ENCODE measurements around the gene BEND5. TPM values are rescaled to one million over a fixed set of nuclear protein-coding genes. Genes with fewer than 3 reads are reported as not detected.

BEND5 gene, protein sequence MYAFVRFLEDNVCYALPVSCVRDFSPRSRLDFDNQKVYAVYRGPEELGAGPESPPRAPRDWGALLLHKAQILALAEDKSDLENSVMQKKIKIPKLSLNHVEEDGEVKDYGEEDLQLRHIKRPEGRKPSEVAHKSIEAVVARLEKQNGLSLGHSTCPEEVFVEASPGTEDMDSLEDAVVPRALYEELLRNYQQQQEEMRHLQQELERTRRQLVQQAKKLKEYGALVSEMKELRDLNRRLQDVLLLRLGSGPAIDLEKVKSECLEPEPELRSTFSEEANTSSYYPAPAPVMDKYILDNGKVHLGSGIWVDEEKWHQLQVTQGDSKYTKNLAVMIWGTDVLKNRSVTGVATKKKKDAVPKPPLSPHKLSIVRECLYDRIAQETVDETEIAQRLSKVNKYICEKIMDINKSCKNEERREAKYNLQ
- total RNA-seq (0.77 TPM in 1 of 2 replicates, not detected in the other), polyA plus RNA-seq (0.16 and 0.39 TPM in 2 replicates), polyA minus RNA-seq (ENCODE audit: low replicate concordance) (1.1 TPM in 1 of 2 replicates, not detected in the other)
- polyA plus RNA-seq (2012) = 0.34 TPM in 1 of 2 replicates, not detected in the other

DNA sequence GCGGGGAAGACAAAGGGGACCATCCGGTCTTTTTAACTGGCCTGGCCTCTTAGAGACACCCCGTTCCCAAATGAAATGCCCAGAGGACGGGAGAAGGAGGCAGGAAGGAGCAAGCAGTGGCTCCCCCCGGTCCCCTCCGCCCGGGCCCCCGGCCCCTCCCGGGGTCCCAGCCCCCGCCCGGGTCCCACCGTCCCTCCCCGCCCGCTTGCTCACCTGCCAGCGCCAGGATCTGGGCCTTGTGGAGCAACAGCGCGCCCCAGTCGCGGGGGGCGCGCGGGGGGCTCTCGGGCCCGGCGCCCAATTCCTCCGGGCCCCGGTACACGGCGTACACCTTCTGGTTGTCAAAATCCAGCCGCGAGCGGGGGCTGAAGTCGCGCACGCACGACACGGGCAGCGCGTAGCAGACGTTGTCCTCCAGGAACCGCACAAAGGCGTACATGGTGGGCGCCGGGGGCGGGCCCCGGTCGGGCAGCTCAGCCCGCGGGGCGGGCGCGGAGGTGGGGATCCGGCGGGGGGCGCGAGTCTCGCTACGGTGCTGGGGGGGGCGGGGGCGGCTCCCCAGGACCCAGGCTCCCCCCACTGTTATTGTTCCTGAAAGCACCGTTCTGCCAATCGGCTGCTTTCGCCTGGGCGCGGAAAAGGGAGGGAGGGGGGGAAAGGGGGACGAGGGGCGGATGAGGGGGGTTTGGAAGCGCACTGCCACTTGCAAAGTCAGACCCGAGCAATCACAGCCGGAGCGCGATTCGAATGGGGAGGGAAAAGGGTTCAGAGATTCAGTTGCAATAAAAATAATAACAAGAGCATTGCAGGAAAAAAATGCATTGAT lies at the start of gene BEND5:
Gene BEND5, minus strand, starts transcription at position 499 of the 826 bp plus-strand sequence. Its CDS starts 60 bp downstream, at position 439.
- Histone ChIP-seq H3K36me3 (ENCODE audit: control insufficient read depth, insufficient read depth, low read length) (no peaks in the 10 kb centered on the region), H3K9me3 (ENCODE audit: control insufficient read depth, insufficient read depth, low read depth, low read length) (no peaks in the 10 kb centered on the region), H3K9ac (ENCODE audit: insufficient read depth, low read length) (no peak within 1 kb of the TSS), H3K4me3 (replicated peaks in 1 of 4; ENCODE audit: control extremely low read depth in 1 of 4, insufficient read depth in 1 of 4, low read depth in 3 of 4, low read length in 4 of 4) (peak within 1 kb of the TSS in 2 of 4 experiments; percentile 48 to 89), H3K27me3 (ENCODE audit: control insufficient read depth, insufficient read depth, low read length) (peaks cover 12% of the 10 kb centered on the region), H3K27ac (ENCODE audit: insufficient read depth, low read length) (no peak within 1 kb of the TSS), H2AFZ (ENCODE audit: low read length) (no peak within 1 kb of the TSS), H3K4me2 (ENCODE audit: extremely low read depth, insufficient read depth, low read length) (no peak within 1 kb of the TSS), H3K4me1 (ENCODE audit: control insufficient read depth, extremely low read depth, insufficient read depth, low read length) (no peaks in the 10 kb centered on the region), H3K79me2 (ENCODE audit: control insufficient read depth, insufficient read depth, low read length) (no peaks in the 10 kb centered on the region), H4K20me1 (ENCODE audit: control insufficient read depth, extremely low read depth, insufficient read depth, low read length) (no peaks in the 10 kb centered on the region)
- DNase-seq (ENCODE audit: low read depth in 2 of 2) = peak; percentile 65 to 66
- TF ChIP-seq, protein P1, sequence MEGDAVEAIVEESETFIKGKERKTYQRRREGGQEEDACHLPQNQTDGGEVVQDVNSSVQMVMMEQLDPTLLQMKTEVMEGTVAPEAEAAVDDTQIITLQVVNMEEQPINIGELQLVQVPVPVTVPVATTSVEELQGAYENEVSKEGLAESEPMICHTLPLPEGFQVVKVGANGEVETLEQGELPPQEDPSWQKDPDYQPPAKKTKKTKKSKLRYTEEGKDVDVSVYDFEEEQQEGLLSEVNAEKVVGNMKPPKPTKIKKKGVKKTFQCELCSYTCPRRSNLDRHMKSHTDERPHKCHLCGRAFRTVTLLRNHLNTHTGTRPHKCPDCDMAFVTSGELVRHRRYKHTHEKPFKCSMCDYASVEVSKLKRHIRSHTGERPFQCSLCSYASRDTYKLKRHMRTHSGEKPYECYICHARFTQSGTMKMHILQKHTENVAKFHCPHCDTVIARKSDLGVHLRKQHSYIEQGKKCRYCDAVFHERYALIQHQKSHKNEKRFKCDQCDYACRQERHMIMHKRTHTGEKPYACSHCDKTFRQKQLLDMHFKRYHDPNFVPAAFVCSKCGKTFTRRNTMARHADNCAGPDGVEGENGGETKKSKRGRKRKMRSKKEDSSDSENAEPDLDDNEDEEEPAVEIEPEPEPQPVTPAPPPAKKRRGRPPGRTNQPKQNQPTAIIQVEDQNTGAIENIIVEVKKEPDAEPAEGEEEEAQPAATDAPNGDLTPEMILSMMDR (conservative IDR thresholded peaks at IDR 0.05 in 1 of 2, IDR thresholded peaks at IDR 0.05 in 1 of 2; ENCODE audit: low read depth in 1 of 2, low read length in 2 of 2) = no peak
- TF ChIP-seq EZH2 (IDR thresholded peaks at IDR 0.05; ENCODE audit: low read length, missing control alignments) = no peak

DNA sequence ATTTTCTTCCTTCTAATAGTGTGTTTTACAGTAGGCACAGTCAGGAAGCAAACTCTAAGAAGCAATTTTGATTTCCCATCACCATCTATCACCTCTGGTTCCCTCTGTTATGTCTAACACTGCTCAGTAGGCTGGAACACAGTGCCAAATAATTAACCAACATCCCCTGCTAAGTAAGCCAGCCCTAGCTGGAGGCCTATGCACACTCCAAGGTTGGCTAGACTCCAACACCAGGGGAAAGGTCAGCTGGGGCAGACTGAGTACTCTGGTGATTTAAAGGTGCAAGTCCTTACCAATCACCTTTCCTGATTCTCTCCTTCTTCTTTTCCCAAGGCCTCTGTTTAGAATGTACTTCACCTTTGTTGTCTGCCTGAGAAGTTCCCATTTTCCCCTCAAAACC lies 46.5 kb upstream of the BEND5 start:
- no peaks in the 10 kb centered on the region for H3K9me3 ChIP-seq (ENCODE audit: control insufficient read depth, insufficient read depth, low read depth, low read length)
- no peaks in the 10 kb centered on the region for H3K27me3 ChIP-seq (ENCODE audit: control insufficient read depth, insufficient read depth, low read length)
- H4K20me1 ChIP-seq (ENCODE audit: control insufficient read depth, extremely low read depth, insufficient read depth, low read length) = no peaks in the 10 kb centered on the region
- DNase-seq (ENCODE audit: low read depth in 2 of 2) = no peak
- H3K36me3 ChIP-seq (ENCODE audit: control insufficient read depth, insufficient read depth, low read length) = no peaks in the 10 kb centered on the region
- no peak overlapping the region for H3K4me3 ChIP-seq (replicated peaks in 1 of 4; ENCODE audit: control extremely low read depth in 1 of 4, insufficient read depth in 1 of 4, low read depth in 3 of 4, low read length in 4 of 4)
- no peaks in the 10 kb centered on the region for H3K4me1 ChIP-seq (ENCODE audit: control insufficient read depth, extremely low read depth, insufficient read depth, low read length)
- no peak overlapping the region for H3K9ac ChIP-seq (ENCODE audit: insufficient read depth, low read length)
- no peak for TF ChIP-seq EZH2 (IDR thresholded peaks at IDR 0.05; ENCODE audit: low read length, missing control alignments)
- TF ChIP-seq, protein P1 (conservative IDR thresholded peaks at IDR 0.05 in 1 of 2, IDR thresholded peaks at IDR 0.05 in 1 of 2; ENCODE audit: low read depth in 1 of 2, low read length in 2 of 2) = no peak
- H3K79me2 ChIP-seq (ENCODE audit: control insufficient read depth, insufficient read depth, low read length) = no peaks in the 10 kb centered on the region
- no peak overlapping the region for H2AFZ ChIP-seq (ENCODE audit: low read length)
- no peak overlapping the region for H3K4me2 ChIP-seq (ENCODE audit: extremely low read depth, insufficient read depth, low read length)
- H3K27ac ChIP-seq (ENCODE audit: insufficient read depth, low read length) = no peak overlapping the region

DNA sequence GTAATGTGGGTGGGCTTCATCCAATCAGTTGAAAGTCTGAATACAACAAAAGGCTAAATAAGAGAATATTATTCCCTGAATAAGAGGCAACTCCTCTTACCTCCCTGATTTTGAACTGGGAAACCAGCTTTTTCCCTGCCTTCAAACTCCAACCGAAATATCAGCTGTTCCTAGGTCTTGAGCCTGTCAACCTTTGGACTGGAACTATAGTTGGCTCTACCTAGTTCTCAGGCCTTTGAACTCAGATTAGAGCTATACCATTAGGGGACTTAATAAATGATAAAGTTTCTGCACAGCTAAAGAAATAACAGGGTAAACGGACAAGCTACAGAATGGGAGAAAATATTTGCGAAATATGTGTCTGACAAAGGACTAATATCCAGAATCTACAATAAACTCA lies 43.8 kb upstream of the BEND5 start:
- H3K9me3 ChIP-seq (ENCODE audit: control insufficient read depth, insufficient read depth, low read depth, low read length) = no peaks in the 10 kb centered on the region
- no peak for DNase-seq (ENCODE audit: low read depth in 2 of 2)
- TF ChIP-seq, protein P1 (conservative IDR thresholded peaks at IDR 0.05 in 1 of 2, IDR thresholded peaks at IDR 0.05 in 1 of 2; ENCODE audit: low read depth in 1 of 2, low read length in 2 of 2) = no peak
- TF ChIP-seq EZH2 (IDR thresholded peaks at IDR 0.05; ENCODE audit: low read length, missing control alignments) = no peak
- no peak overlapping the region for H3K27ac ChIP-seq (ENCODE audit: insufficient read depth, low read length)
- H3K36me3 ChIP-seq (ENCODE audit: control insufficient read depth, insufficient read depth, low read length) = no peaks in the 10 kb centered on the region
- no peaks in the 10 kb centered on the region for H3K27me3 ChIP-seq (ENCODE audit: control insufficient read depth, insufficient read depth, low read length)
- H3K4me2 ChIP-seq (ENCODE audit: extremely low read depth, insufficient read depth, low read length) = no peak overlapping the region
- no peaks in the 10 kb centered on the region for H3K79me2 ChIP-seq (ENCODE audit: control insufficient read depth, insufficient read depth, low read length)
- H3K4me3 ChIP-seq (replicated peaks in 1 of 4; ENCODE audit: control extremely low read depth in 1 of 4, insufficient read depth in 1 of 4, low read depth in 3 of 4, low read length in 4 of 4) = no peak overlapping the region
- H4K20me1 ChIP-seq (ENCODE audit: control insufficient read depth, extremely low read depth, insufficient read depth, low read length) = no peaks in the 10 kb centered on the region
- no peak overlapping the region for H2AFZ ChIP-seq (ENCODE audit: low read length)
- H3K4me1 ChIP-seq (ENCODE audit: control insufficient read depth, extremely low read depth, insufficient read depth, low read length) = no peaks in the 10 kb centered on the region
- H3K9ac ChIP-seq (ENCODE audit: insufficient read depth, low read length) = no peak overlapping the region

All from fibroblast of lung (primary cell).